WTC11 (cell line): ENCODE data around the gene ZSCAN23. TPM values are rescaled to one million over a fixed set of nuclear protein-coding genes. Genes with fewer than 3 reads are reported as not detected.

ENCODE experiments used
- ATAC-seq: fragments of 200-7000 bp; cut with Tn5 transposase; 2 replicates; pipeline ENCODE4 v1.10.0; 2021; ENCODE audit warnings: mild to moderate bottlenecking, moderate library complexity
- CTCF ChIA-PET: fragments of 300-600 bp; sonication (Branson Sonifier 250); formaldehyde crosslinking; loops from one replicate; lab custom pipeline; 2021; ENCODE audit warnings: antibody characterized with exemption; lab: Charles Lee
- POLR2A ChIA-PET: fragments of 350-600 bp; sonication (Branson Sonifier 250); formaldehyde crosslinking; loops from one replicate; lab custom pipeline; 2021; ENCODE audit warnings: antibody characterized with exemption; lab: Charles Lee
- DNase-seq: peaks from one replicate; pipeline ENCODE4 v3.0.0; 2021; ENCODE audit warnings: low spot score
- H3K27ac Mint-ChIP-seq: 2 replicates; pipeline ENCODE4 v1.8.0; 2021; ENCODE audit warnings: mixed read lengths
- H3K27me3 Mint-ChIP-seq: 2 replicates; pipeline ENCODE4 v1.8.0; 2021; ENCODE audit warnings: low read depth, mild to moderate bottlenecking, moderate library complexity, mixed read lengths
- H3K36me3 Mint-ChIP-seq: 2 replicates; pipeline ENCODE4 v1.8.0; 2021; ENCODE audit warnings: mixed read lengths
- H3K4me1 Mint-ChIP-seq: 2 replicates; pipeline ENCODE4 v1.8.0; 2022; ENCODE audit warnings: mixed read lengths
- H3K4me3 Mint-ChIP-seq: 2 replicates; pipeline ENCODE4 v1.8.0; 2021; ENCODE audit warnings: mild to moderate bottlenecking, moderate library complexity, mixed read lengths
- H3K9me3 Mint-ChIP-seq: 2 replicates; pipeline ENCODE4 v1.8.0; 2021; ENCODE audit warnings: mixed read lengths
- ATF1 ChIP-seq: sonication (generic); formaldehyde crosslinking; IDR thresholded peaks from 2 replicates; pipeline ENCODE4 v1.8.1; 2023; ENCODE audit warnings: mild to moderate bottlenecking, moderate library complexity, missing genetic modification reagents
- ATF2 ChIP-seq: sonication (generic); formaldehyde crosslinking; IDR thresholded peaks from 2 replicates; pipeline ENCODE4 v1.8.1; 2022; ENCODE audit warnings: low read depth, missing genetic modification reagents, borderline replicate concordance
- ATF6 ChIP-seq: sonication (generic); formaldehyde crosslinking; IDR thresholded peaks from 2 replicates; pipeline ENCODE4 v1.8.1; 2023; ENCODE audit warnings: mild to moderate bottlenecking, missing genetic modification reagents
- CDX4 ChIP-seq: fragments of 250-450 bp; sonication (Bioruptor Pico); IDR thresholded peaks from 2 replicates; pipeline ENCODE4 v1.9.0; 2021; ENCODE audit warnings: moderate library complexity, mild to moderate bottlenecking, inconsistent platforms, borderline replicate concordance
- ERG ChIP-seq: fragments of 250-450 bp; sonication (Bioruptor Pico); IDR thresholded peaks from 2 replicates; pipeline ENCODE4 v1.8.0; 2021; ENCODE audit warnings: mild to moderate bottlenecking
- ETV6 ChIP-seq: sonication (generic); formaldehyde crosslinking; IDR thresholded peaks from 2 replicates; pipeline ENCODE4 v1.8.1; 2022; ENCODE audit warnings: mild to moderate bottlenecking, missing genetic modification reagents
- FOXJ3 ChIP-seq: sonication (generic); formaldehyde crosslinking; IDR thresholded peaks from 2 replicates; pipeline ENCODE4 v1.9.0; 2021; ENCODE audit warnings: missing genetic modification reagents, mild to moderate bottlenecking, borderline replicate concordance
- GRHL2 ChIP-seq: fragments of 250-450 bp; sonication (Bioruptor Pico); IDR thresholded peaks from 2 replicates; pipeline ENCODE4 v1.8.0; 2022; ENCODE audit warnings: mild to moderate bottlenecking, moderate library complexity; ENCODE audit not compliant: insufficient replicate concordance, severe bottlenecking
- HMGXB4 ChIP-seq: sonication (generic); formaldehyde crosslinking; IDR thresholded peaks from 2 replicates; pipeline ENCODE4 v1.8.1; 2023; ENCODE audit warnings: mild to moderate bottlenecking, moderate library complexity, missing genetic modification reagents
- MYBL2 ChIP-seq: sonication (generic); formaldehyde crosslinking; IDR thresholded peaks from 2 replicates; pipeline ENCODE4 v1.8.1; 2023; ENCODE audit warnings: mild to moderate bottlenecking, moderate library complexity, missing genetic modification reagents
- NR2C2 ChIP-seq: sonication (generic); formaldehyde crosslinking; IDR thresholded peaks from 2 replicates; pipeline ENCODE4 v1.8.0; 2022; ENCODE audit warnings: mild to moderate bottlenecking, missing genetic modification reagents
- RELA ChIP-seq: sonication (generic); formaldehyde crosslinking; IDR thresholded peaks from 2 replicates; pipeline ENCODE4 v1.8.1; 2022; ENCODE audit warnings: missing genetic modification reagents, mild to moderate bottlenecking, borderline replicate concordance
- SOX15 ChIP-seq: fragments of 250-450 bp; sonication (Bioruptor Pico); IDR thresholded peaks from 2 replicates; pipeline ENCODE4 v1.9.0; 2021; ENCODE audit warnings: mild to moderate bottlenecking
- STAT6 ChIP-seq: sonication (generic); formaldehyde crosslinking; conservative IDR thresholded peaks from 2 replicates; pipeline ENCODE4 v1.8.1; 2023; ENCODE audit warnings: mild to moderate bottlenecking, low read depth, missing genetic modification reagents, moderate library complexity
- USF2 ChIP-seq: sonication (generic); formaldehyde crosslinking; IDR thresholded peaks from 2 replicates; pipeline ENCODE4 v1.8.1; 2023; ENCODE audit warnings: mild to moderate bottlenecking, missing genetic modification reagents, moderate library complexity
- ZNF219 ChIP-seq: sonication (generic); formaldehyde crosslinking; IDR thresholded peaks from 2 replicates; pipeline ENCODE4 v1.8.0; 2023; ENCODE audit warnings: missing genetic modification reagents, mild to moderate bottlenecking, borderline replicate concordance
- ZNF416 ChIP-seq: fragments of 250-450 bp; sonication (Bioruptor Pico); IDR thresholded peaks from 2 replicates; pipeline ENCODE4 v1.9.0; 2021; ENCODE audit warnings: mild to moderate bottlenecking, inconsistent platforms
- ZNF423 ChIP-seq: fragments of 250-450 bp; sonication (Bioruptor Pico); IDR thresholded peaks from 2 replicates; pipeline ENCODE4 v2.1.2; 2022; ENCODE audit warnings: mild to moderate bottlenecking, moderate library complexity
- ZNF425 ChIP-seq: fragments of 250-450 bp; sonication (Bioruptor Pico); conservative IDR thresholded peaks from 2 replicates; pipeline ENCODE4 v1.9.0; 2021; ENCODE audit warnings: mild to moderate bottlenecking
- total RNA-seq: library from RNA; stranded (reverse); gene quantifications from 3 replicates; pipeline ENCODE4 v1.2.3, GENCODE V29; 2021

Gene ZSCAN23
- total RNA-seq, 1 experiment from 2014 or later = 8.7 TPM

- TF ChIP-seq ERG (CRISPR knock-in tag) (no peak), STAT6 (no peak), NR2C2 (no peak), MYBL2 (CRISPR knock-in tag) (no peak), HMGXB4 (CRISPR knock-in tag) (peak; percentile 71), FOXJ3 (CRISPR knock-in tag) (no peak), ATF1 (CRISPR knock-in tag) (no peak), ZNF219 (no peak), RELA (no peak), USF2 (peak; percentile 91), SOX15 (CRISPR knock-in tag) (no peak), GRHL2 (CRISPR knock-in tag) (no peak), CDX4 (CRISPR knock-in tag) (no peak), ATF2 (CRISPR knock-in tag) (no peak)
These were observed 46.3 kb upstream of the ZSCAN23 start (continued) for GRCh38 chr6:28489366-28490204.

- Mint-ChIP-seq H3K9me3 (no peaks in the 10 kb centered on the region), H3K4me3 (peak overlapping the region; percentile 90), H3K4me1 (peaks cover 18% of the 10 kb centered on the region), H3K27ac (peak overlapping the region; percentile 73; the same call in 1 of the 2 replicates), H3K36me3 (no peaks in the 10 kb centered on the region), H3K27me3 (peaks cover 6% of the 10 kb centered on the region; the same call in 1 of the 2 replicates)
- ATAC-seq (peak; percentile 14; the same call in 1 of the 2 replicates), DNase-seq (peak; percentile 54)
- TF ChIP-seq ZNF423 (CRISPR knock-in tag) (no peak), ZNF219 (no peak), USF2 (no peak), ZNF425 (CRISPR knock-in tag) (0 out of 2 replicates have a peak, but pooled peaks have one; percentile 52), ETV6 (CRISPR knock-in tag) (no peak), ZNF416 (CRISPR knock-in tag) (no peak), ATF6 (no peak)
- ChIA-PET POLR2A (interaction anchor here (0.6 to 1.3 kb wide), 5 partner anchors 14 to 1358 kb away, joined by 3 to 8 read pairs (median 5); no protein-coding TSS in a partner anchor), CTCF (interaction anchor here (0.6 to 2.8 kb wide), 10 partner anchors 21 to 348 kb away, joined by 3 to 25 read pairs (median 4); no protein-coding TSS in a partner anchor)
These were observed 45.6 kb upstream of the ZSCAN23 start for GRCh38 chr6:28488916-28489365.
